SKM-1 treated with dmso at 0.1 percent for 144 hours (cell line): ENCODE results near the gene CCDC141.
"Not testable (repeated sequence)": the region's sequence is repeated elsewhere in the genome, so short reads cannot be mapped to it uniquely, and the experiment has no call there.

Experiments
- DNase-seq: peaks from one replicate; lab custom pipeline; 2025; ENCODE audit not compliant: unreplicated experiment; lab: John Stamatoyannopoulos, UW

Gene CCDC141

GRCh38 chr2:179037807-179038206 lies 12.1 kb downstream of the CCDC141 start:
- no peak for DNase-seq

- no peak for DNase-seq
These were observed 13.5 kb downstream of the CCDC141 start for GRCh38 chr2:179036353-179036905.

- DNase-seq: no peak
These were observed 18.1 kb downstream of the CCDC141 start for GRCh38 chr2:179031731-179032408.

- DNase-seq: peak; percentile 64
These were observed 25.5 kb downstream of the CCDC141 start for GRCh38 chr2:179024445-179024844.

GRCh38 chr2:179022685-179023084 lies 27.3 kb downstream of the CCDC141 start:
- no peak for DNase-seq

GRCh38 chr2:179021258-179021657 lies 28.7 kb downstream of the CCDC141 start:
- no peak for DNase-seq

GRCh38 chr2:179020156-179020750 lies 29.7 kb downstream of the CCDC141 start:
- DNase-seq: peak; percentile 3

GRCh38 chr2:179019260-179019659 lies 30.7 kb downstream of the CCDC141 start:
- no peak for DNase-seq

GRCh38 chr2:179017773-179018357 lies 32.1 kb downstream of the CCDC141 start:
- DNase-seq: peak; percentile 70

GRCh38 chr2:179014189-179014588 lies 35.7 kb downstream of the CCDC141 start:
- not testable (repeated sequence) for DNase-seq

GRCh38 chr2:179005976-179006375 lies 44.0 kb downstream of the CCDC141 start:
- DNase-seq: no peak

- no peak for DNase-seq
These were observed 50.5 kb downstream of the CCDC141 start for GRCh38 chr2:178999476-178999875.

GRCh38 chr2:178998539-178998938 lies 51.4 kb downstream of the CCDC141 start:
- DNase-seq: no peak

- no peak for DNase-seq
These were observed 52.5 kb downstream of the CCDC141 start for GRCh38 chr2:178997477-178997876.

- no peak for DNase-seq
These were observed 52.9 kb downstream of the CCDC141 start for GRCh38 chr2:178997067-178997466.

- no peak for DNase-seq
These were observed 55.7 kb downstream of the CCDC141 start for GRCh38 chr2:178994264-178994663.

GRCh38 chr2:178993788-178994187 lies 56.1 kb downstream of the CCDC141 start:
- DNase-seq: no peak

GRCh38 chr2:178992719-178993118 lies 57.2 kb downstream of the CCDC141 start:
- DNase-seq: not testable (repeated sequence)

GRCh38 chr2:178990533-178991241 lies 59.2 kb downstream of the CCDC141 start:
- no peak for DNase-seq

GRCh38 chr2:178989424-178989823 lies 60.5 kb downstream of the CCDC141 start:
- DNase-seq: not testable (repeated sequence)

- not testable (repeated sequence) for DNase-seq
These were observed 67.3 kb downstream of the CCDC141 start for GRCh38 chr2:178982652-178983051.
